Glomerular visceral epithelial cell (primary cell): Measurements from ENCODE around the gene GRB7.
"Not testable (repeated sequence)": the region's sequence is repeated elsewhere in the genome, so short reads cannot be mapped to it uniquely, and the experiment has no call there.

ENCODE experiments used
- DNase-seq: peaks from one replicate; pipeline ENCODE4 v3.0.0-alpha.2; 2016; ENCODE audit errors: extremely low spot score

GRB7 gene

GRCh38 chr17:39732586-39732985, 5.2 kb upstream of the GRB7 start:
- no peak for DNase-seq

GRCh38 chr17:39735882-39736281, 1.9 kb upstream of the GRB7 start:
- DNase-seq, result no peak

GRCh38 chr17:39736319-39737165, 1.2 kb upstream of the GRB7 start:
- DNase-seq, result no peak

- DNase-seq, result no peak
Measured at GRCh38 chr17:39737206-39737759, 455 bp upstream of the GRB7 start.

- peak; percentile 73 for DNase-seq
Measured at GRCh38 chr17:39738568-39738901, 797 bp downstream of the GRB7 start.

GRCh38 chr17:39738983-39739884, 1.5 kb downstream of the GRB7 start:
- peak; percentile 90 for DNase-seq

- peak; percentile 41 for DNase-seq
Measured at GRCh38 chr17:39739885-39740356, 2.2 kb downstream of the GRB7 start.

- DNase-seq, result peak; percentile 81
Measured at GRCh38 chr17:39740357-39741111, 2.8 kb downstream of the GRB7 start.

GRCh38 chr17:39742126-39742855, 4.6 kb downstream of the GRB7 start:
- DNase-seq, result no peak

GRCh38 chr17:39742856-39743436, 5.2 kb downstream of the GRB7 start:
- DNase-seq, result no peak

GRCh38 chr17:39744075-39744835, 6.5 kb downstream of the GRB7 start:
- DNase-seq, result no peak

- no peak for DNase-seq
Measured at GRCh38 chr17:39744836-39745215, 7.1 kb downstream of the GRB7 start.

GRCh38 chr17:39745335-39746144, 7.8 kb downstream of the GRB7 start:
- DNase-seq, result no peak

GRCh38 chr17:39746145-39746461, 8.4 kb downstream of the GRB7 start:
- no peak for DNase-seq

- DNase-seq, result no peak
Measured at GRCh38 chr17:39747745-39748144, 10.0 kb downstream of the GRB7 start.

GRCh38 chr17:39748444-39749034, 10.8 kb downstream of the GRB7 start:
- DNase-seq, result not testable (repeated sequence)

GRCh38 chr17:39750131-39751015, 12.6 kb downstream of the GRB7 start:
- peak; percentile 60 for DNase-seq
